ENCODE measurements around the gene ROR2. TPM values are rescaled to one million over a fixed set of nuclear protein-coding genes. Genes with fewer than 3 reads are reported as not detected.

Gene ROR2
- total RNA-seq, 1 experiment from 2014 or later = not detected

DNA sequence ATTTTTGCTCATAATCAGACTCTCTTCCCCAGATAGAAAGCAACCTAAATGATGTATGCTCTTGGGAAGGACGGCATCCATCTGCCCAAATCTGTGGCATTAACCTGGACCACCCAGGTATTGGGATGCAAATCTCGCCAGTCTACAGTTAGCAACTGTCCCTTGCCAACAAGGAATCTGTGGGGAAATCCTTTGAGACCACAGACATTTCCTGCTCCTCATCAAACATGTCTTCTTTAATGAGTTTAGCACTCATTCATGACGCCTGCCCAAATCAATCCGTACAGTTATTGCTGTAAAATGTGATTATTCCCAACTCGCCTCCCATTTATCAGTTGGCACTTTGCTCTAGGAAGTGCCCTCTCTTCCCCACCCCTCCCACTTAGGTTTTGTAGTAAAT, 7.8 kb downstream of the ROR2 start:
- no peak for DNase-seq
- Histone ChIP-seq H3K9me3 (replicated peaks) (no peaks in the 10 kb centered on the region), H3K27ac (no peak overlapping the region), H3K4me1 (no peaks in the 10 kb centered on the region), H3K27me3 (peaks cover 10% of the 10 kb centered on the region; the same call in 1 of the 2 replicates), H3K4me3 (no peak overlapping the region), H3K36me3 (no peaks in the 10 kb centered on the region)

GRCh38 chr9:91939978-91940377, 10.1 kb downstream of the ROR2 start:
- H3K27me3 ChIP-seq = peaks cover 10% of the 10 kb centered on the region; the same call in 1 of the 2 replicates
- no peaks in the 10 kb centered on the region for H3K36me3 ChIP-seq
- H3K9me3 ChIP-seq (replicated peaks) = no peaks in the 10 kb centered on the region
- H3K4me3 ChIP-seq = no peak overlapping the region
- no peaks in the 10 kb centered on the region for H3K4me1 ChIP-seq
- no peak for DNase-seq
- no peak overlapping the region for H3K27ac ChIP-seq

- Histone ChIP-seq H3K9me3 (replicated peaks) (no peaks in the 10 kb centered on the region), H3K27ac (no peak overlapping the region), H3K4me1 (no peaks in the 10 kb centered on the region), H3K4me3 (no peak overlapping the region), H3K36me3 (no peaks in the 10 kb centered on the region), H3K27me3 (peaks cover 13% of the 10 kb centered on the region; the same call in 1 of the 2 replicates)
- no peak for DNase-seq
These were observed 12.3 kb downstream of the ROR2 start for GRCh38 chr9:91937727-91938126.

GRCh38 chr9:91937056-91937455, 13.0 kb downstream of the ROR2 start:
- Histone ChIP-seq H3K36me3 (no peaks in the 10 kb centered on the region), H3K4me3 (no peak overlapping the region), H3K9me3 (replicated peaks) (no peaks in the 10 kb centered on the region), H3K4me1 (no peaks in the 10 kb centered on the region), H3K27me3 (peaks cover 13% of the 10 kb centered on the region; the same call in 1 of the 2 replicates), H3K27ac (no peak overlapping the region)
- no peak for DNase-seq

GRCh38 chr9:91935805-91936514, 14.1 kb downstream of the ROR2 start:
- no peaks in the 10 kb centered on the region for H3K9me3 ChIP-seq (replicated peaks)
- H3K36me3 ChIP-seq = no peaks in the 10 kb centered on the region
- no peak for DNase-seq
- no peaks in the 10 kb centered on the region for H3K4me1 ChIP-seq
- no peak overlapping the region for H3K4me3 ChIP-seq
- H3K27ac ChIP-seq = no peak overlapping the region
- peaks cover 13% of the 10 kb centered on the region; the same call in 1 of the 2 replicates for H3K27me3 ChIP-seq

DNA sequence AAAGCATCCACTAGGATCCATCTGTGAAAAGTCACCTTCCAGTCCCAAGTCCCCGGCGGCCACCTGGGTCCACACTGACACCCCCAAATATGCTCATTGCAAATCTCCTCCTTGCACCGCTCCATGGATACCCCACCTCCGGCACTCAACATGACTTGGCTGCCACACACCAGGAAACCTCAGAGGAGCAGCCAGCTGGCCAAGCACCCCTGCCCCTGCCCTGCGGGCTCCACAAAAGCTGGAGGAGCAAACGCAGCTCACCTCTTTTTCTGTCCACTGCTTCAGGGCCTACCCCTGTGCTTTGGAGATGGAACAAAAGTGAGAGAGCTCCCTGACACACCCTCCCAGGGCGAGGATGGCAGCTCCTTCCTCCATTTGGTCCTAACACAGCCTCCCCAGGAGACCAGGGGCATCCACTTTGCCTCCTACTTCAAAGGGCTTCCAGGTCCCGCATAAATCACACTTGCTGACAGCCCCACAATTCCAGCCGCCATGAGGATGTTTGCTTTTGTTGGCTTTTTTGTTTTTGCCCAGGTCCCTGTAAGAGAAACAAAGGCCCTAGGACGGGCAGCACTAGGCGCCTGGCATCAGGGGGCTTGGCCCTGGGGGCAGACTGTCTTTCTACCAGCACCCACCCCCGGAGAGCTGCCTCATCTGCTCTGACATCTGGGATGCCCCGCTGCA, 14.8 kb downstream of the ROR2 start:
- Histone ChIP-seq H3K27ac (no peak overlapping the region), H3K36me3 (no peaks in the 10 kb centered on the region), H3K4me1 (no peaks in the 10 kb centered on the region), H3K4me3 (no peak overlapping the region), H3K27me3 (peaks cover 13% of the 10 kb centered on the region; the same call in 1 of the 2 replicates), H3K9me3 (replicated peaks) (peaks cover 5% of the 10 kb centered on the region)
- no peak for DNase-seq

DNA sequence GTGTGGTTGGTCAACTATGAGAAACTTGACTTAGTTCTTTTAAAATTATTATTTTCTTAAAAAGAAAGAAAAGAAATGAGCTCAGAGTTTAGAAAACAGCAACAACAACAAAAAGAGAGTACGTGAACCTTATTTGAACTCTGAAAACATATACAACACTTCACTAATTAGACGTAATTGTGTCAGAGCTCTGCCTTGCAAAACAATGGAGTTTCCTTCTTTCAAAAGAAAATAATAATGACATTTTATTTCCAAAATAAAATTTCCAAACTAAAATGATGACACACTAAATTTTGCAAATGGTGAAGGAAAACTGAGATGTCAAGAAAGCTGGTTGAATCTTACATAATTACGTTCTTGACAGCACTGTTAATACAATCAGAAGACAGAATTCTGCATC, 15.4 kb downstream of the ROR2 start:
- H3K27me3 ChIP-seq = peaks cover 13% of the 10 kb centered on the region; the same call in 1 of the 2 replicates
- no peaks in the 10 kb centered on the region for H3K4me1 ChIP-seq
- H3K36me3 ChIP-seq = no peaks in the 10 kb centered on the region
- H3K27ac ChIP-seq = no peak overlapping the region
- H3K4me3 ChIP-seq = no peak overlapping the region
- DNase-seq = no peak
- peaks cover 8% of the 10 kb centered on the region for H3K9me3 ChIP-seq (replicated peaks)

DNA sequence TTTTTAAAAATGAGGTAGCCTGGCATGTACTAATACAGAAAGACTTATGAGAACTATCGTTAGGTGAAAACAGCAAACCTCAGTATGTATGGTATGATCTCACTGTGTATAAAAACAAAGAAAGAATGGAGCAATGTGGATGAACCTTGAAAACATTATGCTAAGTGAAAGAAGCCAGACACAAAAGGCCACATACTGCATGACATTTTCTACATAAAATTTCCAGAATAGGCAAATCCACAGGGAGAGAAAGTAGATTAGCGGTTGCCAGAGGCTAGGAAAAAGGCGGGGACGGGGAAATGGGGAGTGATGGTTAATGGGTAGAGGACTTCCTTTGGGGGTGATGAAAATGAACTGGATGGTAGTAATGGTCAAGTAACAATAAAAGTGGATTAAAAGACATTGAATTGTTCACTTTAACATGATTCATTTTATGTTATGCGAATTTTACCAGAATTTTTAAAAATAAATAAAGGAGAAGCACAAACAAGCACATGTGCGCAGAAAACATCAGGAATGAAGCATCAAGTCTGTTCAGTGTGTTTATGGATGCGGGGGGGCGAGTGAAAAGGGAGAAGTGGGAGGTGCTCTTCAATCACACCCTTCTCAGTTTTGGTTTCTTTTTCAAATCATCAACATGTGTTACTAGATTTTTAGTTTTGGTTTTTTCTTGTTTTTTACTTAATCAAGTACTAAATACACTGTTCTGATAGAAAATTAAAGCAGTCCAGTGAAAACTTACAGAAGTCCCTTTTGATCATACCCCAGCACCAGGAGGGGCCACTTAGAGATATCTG, 16.3 kb downstream of the ROR2 start:
- peaks cover 8% of the 10 kb centered on the region for H3K9me3 ChIP-seq (replicated peaks)

GRCh38 chr9:91930475-91930874, 19.6 kb downstream of the ROR2 start:
- no peak for DNase-seq
- Histone ChIP-seq H3K27ac (no peak overlapping the region), H3K36me3 (no peaks in the 10 kb centered on the region), H3K4me3 (no peak overlapping the region), H3K9me3 (replicated peaks) (peaks cover 8% of the 10 kb centered on the region), H3K27me3 (0 out of 2 replicates have a peak, but pooled peaks cover 3% of the 10 kb centered on the region), H3K4me1 (no peaks in the 10 kb centered on the region)

More for the DNA sequence above, 16.3 kb downstream of the ROR2 start:
- peaks cover 8% of the 10 kb centered on the region; the same call in 1 of the 2 replicates for H3K27me3 ChIP-seq
- no peaks in the 10 kb centered on the region for H3K36me3 ChIP-seq
- no peak overlapping the region for H3K4me3 ChIP-seq
- H3K27ac ChIP-seq = no peak overlapping the region
- DNase-seq = no peak
- H3K4me1 ChIP-seq = no peaks in the 10 kb centered on the region

GRCh38 chr9:91929331-91929730, 20.7 kb downstream of the ROR2 start:
- no peak for DNase-seq
- no peak overlapping the region for H3K27ac ChIP-seq
- no peak overlapping the region for H3K4me3 ChIP-seq
- no peaks in the 10 kb centered on the region for H3K36me3 ChIP-seq
- no peaks in the 10 kb centered on the region for H3K4me1 ChIP-seq
- H3K9me3 ChIP-seq (replicated peaks) = peaks cover 8% of the 10 kb centered on the region
- H3K27me3 ChIP-seq = 0 out of 2 replicates have a peak, but pooled peaks cover 3% of the 10 kb centered on the region

- no peaks in the 10 kb centered on the region for H3K4me1 ChIP-seq
- DNase-seq = no peak
- no peak overlapping the region for H3K27ac ChIP-seq
- H3K36me3 ChIP-seq = no peaks in the 10 kb centered on the region
- no peaks in the 10 kb centered on the region for H3K27me3 ChIP-seq
- no peak overlapping the region for H3K4me3 ChIP-seq
- peaks cover 8% of the 10 kb centered on the region for H3K9me3 ChIP-seq (replicated peaks)
These were observed 22.0 kb downstream of the ROR2 start for GRCh38 chr9:91927922-91928510.

DNA sequence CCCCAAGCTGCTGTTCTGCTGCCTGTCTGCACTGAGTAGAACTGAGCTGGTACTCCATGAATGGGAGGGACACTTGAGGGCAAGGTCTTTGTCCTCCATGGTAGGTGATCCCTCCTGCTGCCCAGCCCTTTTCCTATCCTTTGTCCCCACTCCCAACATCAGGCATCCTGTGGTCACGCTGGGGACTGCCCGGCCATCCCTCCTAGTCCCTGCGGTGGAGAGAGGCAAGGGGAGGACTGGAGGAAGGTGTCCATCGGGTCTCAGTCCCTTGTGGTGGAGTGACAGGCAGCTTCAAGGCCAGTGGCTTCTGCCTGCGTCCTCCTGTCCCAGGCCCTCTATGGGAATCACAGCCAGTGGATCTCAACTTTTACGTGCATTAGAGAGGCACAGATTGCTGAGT, 25.9 kb downstream of the ROR2 start:
- Histone ChIP-seq H3K4me3 (no peak overlapping the region), H3K36me3 (no peaks in the 10 kb centered on the region), H3K27me3 (peaks cover 6% of the 10 kb centered on the region), H3K4me1 (no peaks in the 10 kb centered on the region), H3K27ac (no peak overlapping the region), H3K9me3 (replicated peaks) (no peaks in the 10 kb centered on the region)
- DNase-seq = no peak

DNA sequence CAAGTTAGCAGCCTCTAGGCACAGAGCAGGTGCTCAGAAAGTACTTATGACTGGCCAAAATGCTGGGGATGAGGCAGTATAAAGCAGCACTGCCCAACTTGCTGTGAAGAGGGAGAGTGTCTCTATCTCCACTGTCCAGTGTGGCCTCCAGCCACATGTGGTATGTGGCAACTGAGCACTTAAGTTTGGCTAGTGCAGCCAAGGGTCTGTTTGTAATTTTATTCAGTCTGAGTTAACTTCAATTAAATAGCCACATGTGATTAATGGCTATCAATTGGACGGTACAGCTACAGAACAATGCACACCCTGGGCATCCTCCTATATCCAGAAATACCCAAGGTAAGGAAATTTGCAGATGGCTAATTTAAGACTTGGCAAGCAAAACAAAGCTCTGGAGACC, 26.9 kb downstream of the ROR2 start:
- Histone ChIP-seq H3K36me3 (no peaks in the 10 kb centered on the region), H3K27ac (no peak overlapping the region), H3K27me3 (peaks cover 6% of the 10 kb centered on the region), H3K4me3 (no peak overlapping the region), H3K4me1 (no peaks in the 10 kb centered on the region), H3K9me3 (replicated peaks) (no peaks in the 10 kb centered on the region)
- DNase-seq = no peak

GRCh38 chr9:91921371-91921770, 28.7 kb downstream of the ROR2 start:
- Histone ChIP-seq H3K4me3 (no peak overlapping the region), H3K36me3 (no peaks in the 10 kb centered on the region), H3K9me3 (replicated peaks) (no peaks in the 10 kb centered on the region), H3K27ac (no peak overlapping the region), H3K4me1 (no peaks in the 10 kb centered on the region), H3K27me3 (peaks cover 12% of the 10 kb centered on the region)
- no peak for DNase-seq

All from SJCRH30 (cell line).